ENCODE data around the gene ATP2A2. TPM values are rescaled to one million over a fixed set of nuclear protein-coding genes. Genes with fewer than 3 reads are reported as not detected.

The ATP2A2 gene
- total RNA-seq, 1 experiment from 2014 or later, result 437 TPM

GRCh38 chr12:110367181-110367864 is 86.3 kb downstream of the ATP2A2 start:
- Mint-ChIP-seq H3K4me3 (ENCODE audit: low read depth, unreplicated experiment) (no peak overlapping the region), H3K9me3 (ENCODE audit: low read depth, unreplicated experiment) (no peaks in the 10 kb centered on the region), H3K27ac (ENCODE audit: unreplicated experiment) (no peak overlapping the region), H3K4me1 (ENCODE audit: low read depth, unreplicated experiment) (no peaks in the 10 kb centered on the region), H3K36me3 (ENCODE audit: insufficient read depth, unreplicated experiment) (peaks cover 32% of the 10 kb centered on the region), H3K27me3 (ENCODE audit: unreplicated experiment) (no peaks in the 10 kb centered on the region)
- no peak for TF ChIP-seq CTCF (IDR thresholded peaks at IDR 0.05; ENCODE audit: unreplicated experiment)
- no TSS peak for BruUV-seq (replicated peaks)
- CTCF ChIA-PET, result interaction anchor here (0.5 to 0.6 kb wide), 2 partner anchors 16 to 346 kb away, joined by 3 to 5 read pairs; no protein-coding TSS in a partner anchor
- intact Hi-C loops (cut with micrococcal nuclease; ENCODE audit: unreplicated experiment), result no loop called here
- no peak for DNase-seq

GRCh38 chr12:110369992-110370391 is 88.9 kb downstream of the ATP2A2 start:
- peaks cover 50% of the 10 kb centered on the region for H3K36me3 Mint-ChIP-seq (ENCODE audit: insufficient read depth, unreplicated experiment)
- DNase-seq, result no peak
- H3K4me1 Mint-ChIP-seq (ENCODE audit: low read depth, unreplicated experiment), result no peaks in the 10 kb centered on the region
- CTCF ChIA-PET, result no interaction called here
- TF ChIP-seq CTCF (IDR thresholded peaks at IDR 0.05; ENCODE audit: unreplicated experiment), result no peak
- no TSS peak for BruUV-seq (replicated peaks)
- H3K27me3 Mint-ChIP-seq (ENCODE audit: unreplicated experiment), result no peaks in the 10 kb centered on the region
- H3K27ac Mint-ChIP-seq (ENCODE audit: unreplicated experiment), result no peak overlapping the region
- no peak overlapping the region for H3K4me3 Mint-ChIP-seq (ENCODE audit: low read depth, unreplicated experiment)
- intact Hi-C loops (cut with micrococcal nuclease; ENCODE audit: unreplicated experiment), result no loop called here
- no peaks in the 10 kb centered on the region for H3K9me3 Mint-ChIP-seq (ENCODE audit: low read depth, unreplicated experiment)

GRCh38 chr12:110370732-110371231 is 89.7 kb downstream of the ATP2A2 start:
- DNase-seq, result no peak
- no peak for TF ChIP-seq CTCF (IDR thresholded peaks at IDR 0.05; ENCODE audit: unreplicated experiment)
- Mint-ChIP-seq H3K27me3 (ENCODE audit: unreplicated experiment) (no peaks in the 10 kb centered on the region), H3K4me3 (ENCODE audit: low read depth, unreplicated experiment) (no peak overlapping the region), H3K9me3 (ENCODE audit: low read depth, unreplicated experiment) (no peaks in the 10 kb centered on the region), H3K4me1 (ENCODE audit: low read depth, unreplicated experiment) (no peaks in the 10 kb centered on the region), H3K36me3 (ENCODE audit: insufficient read depth, unreplicated experiment) (peaks cover 58% of the 10 kb centered on the region), H3K27ac (ENCODE audit: unreplicated experiment) (no peak overlapping the region)
- intact Hi-C loops (cut with micrococcal nuclease; ENCODE audit: unreplicated experiment), result no loop called here
- CTCF ChIA-PET, result interaction anchor here (0.6 kb wide), 1 partner anchor 23 kb away, joined by 5 read pairs; no protein-coding TSS in a partner anchor
- no TSS peak for BruUV-seq (replicated peaks)

- H3K27ac Mint-ChIP-seq (ENCODE audit: unreplicated experiment), result no peak overlapping the region
- CTCF ChIA-PET, result interaction anchor here (0.6 kb wide), 1 partner anchor 23 kb away, joined by 5 read pairs; no protein-coding TSS in a partner anchor
- intact Hi-C loops (cut with micrococcal nuclease; ENCODE audit: unreplicated experiment), result no loop called here
- H3K4me3 Mint-ChIP-seq (ENCODE audit: low read depth, unreplicated experiment), result no peak overlapping the region
- H3K9me3 Mint-ChIP-seq (ENCODE audit: low read depth, unreplicated experiment), result no peaks in the 10 kb centered on the region
- peaks cover 61% of the 10 kb centered on the region for H3K36me3 Mint-ChIP-seq (ENCODE audit: insufficient read depth, unreplicated experiment)
- TF ChIP-seq CTCF (IDR thresholded peaks at IDR 0.05; ENCODE audit: unreplicated experiment), result no peak
- H3K27me3 Mint-ChIP-seq (ENCODE audit: unreplicated experiment), result no peaks in the 10 kb centered on the region
- no peak for DNase-seq
- H3K4me1 Mint-ChIP-seq (ENCODE audit: low read depth, unreplicated experiment), result no peaks in the 10 kb centered on the region
- no TSS peak for BruUV-seq (replicated peaks)
Observed at GRCh38 chr12:110371408-110372055, 90.5 kb downstream of the ATP2A2 start.

All from Calu3 (cell line).